NCI-H128 (cell line): Measurements from ENCODE around the gene SASS6.

Experiments used
- DNase-seq: peaks from one replicate; lab custom pipeline; 2025; ENCODE audit not compliant: unreplicated experiment; lab: John Stamatoyannopoulos, UW

SASS6 gene

DNA sequence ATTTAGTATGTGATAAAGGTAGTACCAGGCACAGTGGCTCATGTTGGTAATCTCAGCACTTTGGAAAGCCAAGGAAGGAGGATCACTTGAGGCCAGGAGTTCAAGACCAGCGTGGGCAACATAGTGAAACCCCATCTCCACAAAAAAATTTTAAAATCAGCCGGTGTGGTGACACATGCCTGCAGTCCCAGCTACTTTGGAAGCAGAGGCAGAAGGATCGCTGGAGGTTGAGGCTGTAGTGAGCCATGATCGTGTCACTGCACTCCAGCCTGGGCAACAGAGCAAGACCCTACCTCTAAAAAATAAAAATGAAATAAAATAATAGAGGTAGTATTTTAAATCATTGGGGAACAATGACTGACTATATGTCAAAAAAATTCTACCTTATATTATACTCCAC, 17.2 kb downstream of the SASS6 start:
- DNase-seq: no peak

DNA sequence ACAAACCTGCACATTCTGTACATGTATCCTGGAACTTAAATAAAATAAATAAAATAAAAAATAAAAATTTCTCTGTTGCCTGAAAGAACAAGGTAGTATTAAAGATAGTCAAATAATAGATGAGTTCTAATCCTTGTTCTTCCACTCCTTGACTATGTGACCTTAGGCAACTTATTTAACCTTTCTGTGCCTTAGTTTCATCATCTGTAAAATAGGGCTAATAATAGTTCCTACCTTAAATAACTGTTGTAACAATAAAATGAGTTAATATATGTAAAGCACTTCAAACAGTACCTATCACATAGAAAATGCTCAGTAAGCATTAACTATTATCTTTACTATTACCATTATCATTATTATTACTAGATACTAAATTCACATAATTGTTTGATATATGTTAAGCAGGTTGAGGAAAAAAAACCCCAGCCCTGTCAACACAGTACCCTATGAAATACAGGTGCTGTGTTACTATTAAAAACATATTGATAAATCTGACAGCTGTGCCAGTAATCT, 23.1 kb downstream of the SASS6 start:
- DNase-seq: no peak

DNA sequence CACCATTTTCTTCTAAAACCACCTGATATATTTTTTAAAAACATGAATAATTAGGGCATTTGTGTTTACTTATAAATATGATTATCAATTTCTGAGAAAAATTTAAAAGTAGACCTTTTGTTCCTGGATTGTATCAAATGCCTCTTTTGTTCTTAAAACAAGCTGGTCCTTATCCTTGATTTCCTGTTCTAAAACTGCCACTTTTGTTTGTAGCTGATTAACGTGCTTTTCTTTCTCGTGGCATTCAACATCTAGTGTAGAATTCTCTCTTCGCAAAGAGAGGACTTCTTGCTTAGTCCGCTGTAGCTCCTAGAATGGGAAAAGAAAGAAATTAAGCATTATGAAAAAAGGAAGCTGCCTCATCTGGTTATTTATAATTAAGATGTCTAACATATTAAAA, 25.0 kb downstream of the SASS6 start:
- DNase-seq: no peak

DNA sequence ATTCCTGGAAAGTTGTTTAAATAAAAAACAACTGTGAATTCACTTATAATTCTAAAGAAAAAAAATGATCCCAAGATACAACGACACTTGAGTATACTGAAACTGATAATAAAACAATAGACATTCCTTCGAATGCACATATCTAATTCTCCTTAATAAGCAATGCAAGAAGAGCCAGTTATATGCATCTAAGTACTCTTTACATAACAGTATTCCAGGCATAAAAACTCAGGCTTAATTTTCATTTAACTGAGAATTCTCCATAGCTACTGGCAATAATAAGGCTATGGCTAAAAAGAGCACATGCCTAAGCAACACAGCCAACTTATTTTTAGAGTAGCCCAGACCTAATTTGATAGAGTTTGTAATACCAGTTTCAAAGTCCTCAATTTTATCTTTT, 31.2 kb downstream of the SASS6 start:
- no peak for DNase-seq

GRCh38 chr1:100100202-100100601, 32.5 kb downstream of the SASS6 start:
- DNase-seq: no peak

DNA sequence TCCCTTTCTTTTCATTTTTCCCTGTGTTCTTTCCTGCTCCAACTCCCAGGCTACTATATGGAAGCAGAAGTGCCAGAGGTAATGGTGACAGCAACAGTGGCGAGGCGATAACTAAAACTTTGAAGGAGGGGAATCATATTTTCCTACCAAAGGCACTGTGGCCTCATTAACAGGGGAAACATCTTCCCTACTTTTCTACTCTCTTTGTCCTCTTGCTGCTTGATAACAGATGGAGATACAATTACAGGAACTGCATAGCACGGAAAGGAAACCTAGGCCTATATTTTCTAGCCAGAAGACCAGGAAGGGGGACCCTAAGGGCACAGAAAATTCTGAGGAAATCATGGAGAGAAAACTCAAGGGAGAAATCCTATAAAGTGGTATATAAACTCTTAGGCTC, 42.3 kb downstream of the SASS6 start:
- DNase-seq: no peak

DNA sequence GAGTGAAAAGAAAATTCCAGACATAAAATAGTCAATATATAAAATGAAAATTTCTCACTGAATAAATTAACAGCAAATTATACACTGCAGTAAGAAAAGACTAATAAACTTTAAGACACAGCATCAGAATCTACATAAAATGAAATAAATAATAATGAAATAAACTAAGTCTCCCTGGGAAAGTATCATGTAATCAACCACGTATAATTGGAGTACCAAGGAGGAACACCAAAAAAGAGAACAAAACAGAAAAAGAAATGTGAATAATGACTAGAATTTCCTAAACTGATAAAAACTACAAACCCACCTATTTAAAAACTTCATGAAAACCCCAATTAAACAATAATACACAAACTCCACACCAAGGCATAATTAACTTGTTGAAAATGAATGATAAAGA, 43.6 kb downstream of the SASS6 start:
- DNase-seq: no peak

- DNase-seq: no peak
Measured at GRCh38 chr1:100087396-100087795, 45.3 kb downstream of the SASS6 start.

- no peak for DNase-seq
Measured at GRCh38 chr1:100080331-100080730, 52.4 kb downstream of the SASS6 start.

GRCh38 chr1:100077531-100077930, 55.2 kb downstream of the SASS6 start:
- no peak for DNase-seq

- no peak for DNase-seq
Measured at GRCh38 chr1:100076744-100077143, 56.0 kb downstream of the SASS6 start.

DNA sequence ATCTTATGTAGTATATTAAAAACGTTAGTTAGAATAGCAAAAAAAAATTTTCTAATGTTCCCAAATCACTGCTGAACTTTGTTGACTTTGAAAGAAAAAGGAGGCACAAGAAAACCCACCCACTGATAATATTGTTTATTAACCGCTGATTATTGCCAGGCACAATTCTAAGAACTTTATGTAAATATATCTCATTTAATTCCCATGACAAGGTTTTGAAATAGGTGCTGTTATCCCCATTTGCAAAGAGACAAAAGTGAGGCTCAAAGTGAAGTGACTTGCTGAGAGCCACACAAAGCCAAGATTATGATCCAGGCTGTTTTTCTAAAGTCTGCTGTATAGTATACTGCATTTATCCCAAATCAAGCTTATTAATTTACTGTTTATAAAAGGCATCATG, 56.4 kb downstream of the SASS6 start:
- no peak for DNase-seq

- no peak for DNase-seq
Measured at GRCh38 chr1:100075773-100076172, 57.0 kb downstream of the SASS6 start.

GRCh38 chr1:100074604-100075395, 57.9 kb downstream of the SASS6 start:
- DNase-seq: no peak

- DNase-seq: no peak
Measured at GRCh38 chr1:100073531-100073930, 59.2 kb downstream of the SASS6 start.

DNA sequence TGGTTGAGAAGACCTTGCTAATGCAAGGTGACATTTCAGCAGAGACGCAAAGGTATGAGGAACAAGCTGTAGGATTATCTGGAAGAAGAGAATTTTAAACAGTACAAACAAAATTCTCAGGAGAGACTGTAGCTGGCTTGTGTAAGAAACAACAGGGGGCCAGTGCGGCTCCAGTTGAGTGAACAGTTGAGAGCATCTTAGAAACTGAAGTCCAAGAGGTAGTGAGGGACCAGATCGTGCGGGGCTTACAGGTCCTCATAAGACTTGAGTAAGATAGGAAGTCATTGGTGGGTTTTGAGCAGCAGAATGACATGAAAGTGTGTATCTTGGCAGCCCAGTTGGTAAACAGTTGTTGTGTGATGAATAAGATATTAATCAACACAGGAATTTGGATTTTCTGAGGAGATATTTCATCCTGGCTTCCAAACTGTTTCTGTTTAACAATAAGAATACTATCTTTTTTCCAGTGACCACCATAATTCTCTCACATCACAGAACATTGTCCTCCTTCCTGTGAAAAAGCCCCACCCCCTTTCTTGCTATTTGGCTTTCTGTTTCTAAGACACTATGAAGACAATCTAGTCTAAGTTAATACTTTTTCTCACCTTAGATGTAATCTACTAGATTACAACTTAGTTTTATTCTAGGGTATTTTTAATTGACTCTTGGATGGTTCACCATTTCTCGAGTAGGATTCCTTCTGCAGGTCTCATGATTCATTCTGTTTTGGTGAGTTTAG, 62.4 kb downstream of the SASS6 start:
- DNase-seq: no peak

GRCh38 chr1:100065969-100066227, 66.8 kb downstream of the SASS6 start:
- DNase-seq: no peak

DNA sequence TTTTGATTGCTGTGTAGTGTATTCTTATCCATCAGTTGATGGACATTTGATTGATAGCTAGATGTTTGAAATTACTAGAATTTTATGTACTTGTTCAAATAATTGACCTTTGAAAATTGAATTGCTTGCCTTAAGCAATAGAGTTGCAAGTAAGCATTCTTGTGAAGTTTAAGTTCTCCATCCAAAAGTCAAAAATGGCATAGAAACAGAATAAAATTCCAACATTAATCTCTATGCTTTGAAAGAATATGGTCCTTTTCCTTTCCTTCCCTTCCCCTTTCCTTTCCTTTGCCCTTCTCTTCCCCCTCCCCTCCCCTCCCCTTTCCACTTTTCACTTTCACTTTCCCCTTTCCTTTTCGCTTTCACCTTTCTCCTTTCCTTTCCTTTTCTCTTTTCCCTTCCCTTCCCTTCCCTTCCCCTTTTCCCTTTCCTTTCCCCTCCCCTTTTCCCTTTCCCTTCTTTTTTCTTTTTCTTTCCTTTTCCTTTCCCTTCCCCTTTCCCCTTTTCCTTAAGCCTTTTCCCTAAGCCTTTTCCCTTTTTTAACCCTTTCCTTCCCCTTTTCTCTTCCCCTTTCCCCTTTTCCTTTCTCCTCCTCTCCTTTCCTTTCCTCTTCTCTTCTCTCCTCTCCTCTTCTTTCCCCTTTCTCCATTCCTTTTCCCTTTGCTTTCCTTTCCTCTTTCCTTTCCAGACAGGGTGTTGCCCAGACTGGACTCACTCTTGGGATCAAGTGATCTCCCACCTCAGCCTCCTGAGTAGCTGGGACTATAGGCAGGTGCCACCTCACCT, 67.4 kb downstream of the SASS6 start:
- no peak for DNase-seq

- no peak for DNase-seq
Measured at GRCh38 chr1:100061681-100062080, 71.0 kb downstream of the SASS6 start.

DNA sequence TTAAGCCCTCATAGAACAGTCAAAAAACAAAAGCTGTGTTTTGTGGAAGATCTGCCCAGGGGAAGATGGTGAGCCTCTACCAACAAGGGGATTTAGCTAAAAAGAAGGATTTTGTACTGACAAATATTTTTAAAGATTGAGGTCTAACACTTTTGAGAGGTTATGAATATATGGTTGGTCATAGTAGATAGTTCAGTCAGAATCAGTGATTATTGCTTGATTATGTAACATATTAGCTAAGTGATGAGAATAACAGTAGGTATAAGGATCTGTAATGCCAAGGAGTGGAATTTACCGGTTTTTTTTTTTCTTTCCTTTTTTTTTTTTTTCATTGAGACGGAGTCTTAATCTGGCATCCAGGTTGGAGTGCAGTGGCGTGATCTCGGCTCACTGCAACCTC, 79.0 kb downstream of the SASS6 start:
- DNase-seq: no peak

- DNase-seq: no peak
Measured at GRCh38 chr1:100053119-100053518, 79.6 kb downstream of the SASS6 start.

- DNase-seq: no peak
Measured at GRCh38 chr1:100051893-100052292, 80.8 kb downstream of the SASS6 start.
